Endometrial microvascular endothelial cells (primary cell): ENCODE data around the gene NKX2-1. TPM values are rescaled to one million over a fixed set of nuclear protein-coding genes. Genes with fewer than 3 reads are reported as not detected.
"Not testable (repeated sequence)": the region's sequence is repeated elsewhere in the genome, so short reads cannot be mapped to it uniquely, and the experiment has no call there.

Experiments
- in situ Hi-C: cut with HindIII; loops from 2 replicates; pipeline ENCODE4 v1.10.0; 2017; ENCODE audit warnings: low sequenced_read_pairs, low pct_unique_long_range_greater_than_20kb; ENCODE audit errors: inconsistent ontology term
- total RNA-seq: library from RNA; depleted of rRNA; stranded (reverse); fragments of >200 nt; gene quantifications from one replicate; pipeline ENCODE4 v1.2.3, GENCODE V29; 2015; ENCODE audit errors: inconsistent ontology term

Gene NKX2-1
- total RNA-seq, 1 donor from 2014 or later, result not detected

DNA sequence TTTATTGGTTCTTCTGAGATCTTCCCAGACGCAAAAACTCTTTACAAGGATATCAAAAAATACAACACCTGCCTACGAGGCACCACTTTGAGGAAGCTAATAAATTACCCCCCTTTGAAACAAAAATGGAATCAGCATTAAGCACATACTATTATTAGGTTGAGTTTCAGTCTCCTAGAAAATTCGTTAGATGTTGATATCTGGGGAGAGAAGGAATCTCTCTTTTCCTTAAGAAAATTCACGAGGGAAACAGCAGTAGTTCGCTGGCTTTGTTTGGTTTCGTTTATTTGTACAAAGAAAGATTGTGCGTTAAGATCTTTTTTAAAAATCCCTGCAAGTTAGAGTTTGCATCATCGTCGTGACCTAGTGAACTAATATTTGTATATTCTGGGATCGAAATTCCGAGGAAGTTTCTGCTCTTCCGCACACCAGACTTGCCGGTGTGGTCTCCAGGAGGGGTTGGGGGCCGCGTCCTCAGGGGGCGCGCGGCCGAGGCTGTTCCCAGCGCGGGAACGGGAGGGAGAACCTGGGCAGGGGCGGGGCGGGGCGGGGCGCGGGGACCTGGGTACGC is 12.1 kb downstream of the NKX2-1 start:
- in situ Hi-C loops, result no loop called here

DNA sequence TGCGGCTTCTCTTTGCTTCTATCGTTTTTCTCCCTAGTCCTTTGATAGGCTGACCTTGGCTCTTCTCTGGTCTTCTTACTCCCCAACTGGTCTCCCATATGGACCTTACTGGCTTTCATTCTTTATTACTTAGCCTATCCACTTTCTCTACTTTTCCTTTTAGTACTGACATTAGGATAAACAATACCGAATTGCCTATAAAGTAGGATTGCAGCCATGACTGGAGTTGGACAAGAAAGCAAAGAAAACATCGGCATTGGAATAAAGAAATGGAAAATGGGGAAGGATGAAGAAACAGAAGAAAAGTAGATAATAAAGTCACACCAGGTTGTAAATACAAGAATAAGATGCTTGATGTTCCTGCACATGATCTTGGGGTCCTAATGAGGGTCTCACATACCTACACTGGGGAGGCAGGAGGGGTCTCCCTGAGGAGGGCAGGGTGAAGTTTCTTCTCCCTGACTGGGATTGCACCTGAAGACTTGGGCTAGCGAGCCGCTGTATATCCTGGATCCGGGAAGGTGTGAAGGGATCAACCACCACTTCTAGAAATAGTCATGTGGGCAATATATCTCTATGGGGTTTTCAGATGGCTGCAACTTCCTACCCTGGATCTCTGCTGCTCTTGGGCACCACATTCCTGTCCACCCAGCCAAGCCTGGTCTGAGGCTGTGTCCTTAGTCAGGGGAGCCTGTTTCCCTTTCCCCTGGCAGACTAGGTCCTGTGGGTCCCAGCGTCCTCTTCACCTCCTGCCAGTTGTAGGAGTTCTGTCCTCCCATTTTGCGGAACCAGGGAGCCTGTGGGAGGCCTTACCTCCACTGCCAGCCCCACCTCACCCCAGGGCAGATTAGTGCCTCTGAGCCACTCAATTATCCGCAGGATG is 13.1 kb downstream of the NKX2-1 start:
- in situ Hi-C loops, result no loop called here

DNA sequence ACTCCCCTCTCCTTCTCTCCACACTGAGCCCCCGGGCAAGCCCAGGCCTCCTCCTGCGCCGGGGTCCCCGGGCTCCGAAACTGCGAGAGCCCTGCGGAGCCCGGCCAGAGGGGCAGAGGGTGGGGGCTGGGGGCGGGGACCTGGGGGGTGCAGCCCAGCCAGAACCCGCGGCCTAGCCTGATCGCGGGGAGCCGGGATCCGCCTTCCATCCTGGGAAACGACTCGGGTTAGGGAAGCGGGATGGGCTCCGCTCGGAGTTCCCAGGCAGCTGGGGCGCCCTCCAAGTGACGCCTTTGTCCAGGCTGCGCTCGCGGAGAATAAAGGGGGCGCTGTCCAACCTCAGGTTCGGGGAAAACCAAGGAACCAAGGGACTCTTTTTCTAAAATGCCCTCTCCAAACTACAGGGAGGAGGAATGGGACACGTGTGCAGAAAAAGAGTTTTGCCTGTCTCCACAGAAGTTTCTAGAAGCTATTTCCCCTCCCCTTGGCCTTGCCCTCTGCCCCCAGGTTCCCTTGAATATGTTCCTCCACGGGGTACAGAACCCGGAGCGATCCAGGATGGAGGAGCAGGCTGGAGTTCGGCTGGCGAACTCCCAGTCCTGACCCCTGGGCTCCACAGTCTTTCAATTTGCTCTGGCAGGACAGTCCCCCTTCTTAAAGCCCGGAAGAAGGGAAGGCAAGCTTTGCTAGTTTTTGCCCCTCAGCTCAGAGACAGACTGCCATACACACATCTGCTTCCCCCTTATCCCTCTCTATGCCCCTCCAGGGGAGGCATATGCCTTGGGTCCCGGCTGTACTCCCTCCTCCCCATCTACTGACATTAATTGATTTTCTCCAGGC is 13.9 kb downstream of the NKX2-1 start:
- in situ Hi-C loops, result no loop called here

DNA sequence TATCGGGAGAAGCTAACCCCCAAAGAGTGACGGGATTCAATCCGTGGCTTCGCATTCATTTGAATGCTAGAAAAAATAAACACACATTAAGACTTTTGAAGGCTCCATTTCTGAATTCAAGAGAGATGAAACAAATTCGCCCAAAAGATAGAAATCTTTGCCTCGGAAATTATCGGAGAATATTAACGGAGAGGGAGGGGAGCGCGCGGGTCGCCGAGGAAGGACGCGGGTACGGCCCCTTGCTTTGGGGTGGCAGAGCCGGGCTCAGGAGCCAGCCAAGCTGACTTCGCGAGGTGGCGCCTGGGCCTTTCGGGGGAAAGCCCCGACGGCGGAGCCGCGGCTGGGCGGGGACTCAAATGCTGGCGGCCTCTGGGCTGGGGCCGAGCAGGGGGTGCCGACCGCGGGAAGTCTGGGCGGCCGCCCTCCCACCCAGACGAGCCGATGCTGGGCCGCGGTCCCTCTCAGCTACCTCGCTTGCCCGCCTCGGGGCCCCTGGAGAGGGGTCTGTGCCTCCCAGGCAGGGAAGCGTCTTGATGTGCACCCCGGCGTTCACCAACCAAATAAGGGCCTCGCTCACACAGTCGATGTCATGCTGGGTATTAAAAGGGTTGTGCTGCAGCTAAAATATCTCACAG is 14.7 kb downstream of the NKX2-1 start:
- in situ Hi-C loops, result no loop called here

DNA sequence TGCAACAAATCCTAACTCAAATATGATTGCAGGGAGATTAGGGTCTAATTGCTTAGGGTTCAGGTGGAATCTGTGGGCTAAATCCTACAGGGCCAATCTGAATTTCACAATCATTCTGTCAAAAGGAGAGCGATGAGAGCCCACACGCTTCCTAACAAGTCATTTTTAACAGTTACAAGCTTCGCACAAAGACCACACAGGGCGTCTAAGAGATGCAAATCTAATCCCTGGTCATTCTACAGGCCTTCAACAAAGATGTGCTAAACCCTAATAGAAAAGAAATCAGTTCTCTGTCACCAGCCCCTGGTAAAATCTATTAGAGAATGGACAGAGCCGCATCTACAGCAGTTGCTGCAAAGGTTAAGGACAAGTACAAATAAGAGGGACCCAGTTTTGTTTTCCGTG is 15.3 kb downstream of the NKX2-1 start:
- in situ Hi-C loops, result no loop called here

DNA sequence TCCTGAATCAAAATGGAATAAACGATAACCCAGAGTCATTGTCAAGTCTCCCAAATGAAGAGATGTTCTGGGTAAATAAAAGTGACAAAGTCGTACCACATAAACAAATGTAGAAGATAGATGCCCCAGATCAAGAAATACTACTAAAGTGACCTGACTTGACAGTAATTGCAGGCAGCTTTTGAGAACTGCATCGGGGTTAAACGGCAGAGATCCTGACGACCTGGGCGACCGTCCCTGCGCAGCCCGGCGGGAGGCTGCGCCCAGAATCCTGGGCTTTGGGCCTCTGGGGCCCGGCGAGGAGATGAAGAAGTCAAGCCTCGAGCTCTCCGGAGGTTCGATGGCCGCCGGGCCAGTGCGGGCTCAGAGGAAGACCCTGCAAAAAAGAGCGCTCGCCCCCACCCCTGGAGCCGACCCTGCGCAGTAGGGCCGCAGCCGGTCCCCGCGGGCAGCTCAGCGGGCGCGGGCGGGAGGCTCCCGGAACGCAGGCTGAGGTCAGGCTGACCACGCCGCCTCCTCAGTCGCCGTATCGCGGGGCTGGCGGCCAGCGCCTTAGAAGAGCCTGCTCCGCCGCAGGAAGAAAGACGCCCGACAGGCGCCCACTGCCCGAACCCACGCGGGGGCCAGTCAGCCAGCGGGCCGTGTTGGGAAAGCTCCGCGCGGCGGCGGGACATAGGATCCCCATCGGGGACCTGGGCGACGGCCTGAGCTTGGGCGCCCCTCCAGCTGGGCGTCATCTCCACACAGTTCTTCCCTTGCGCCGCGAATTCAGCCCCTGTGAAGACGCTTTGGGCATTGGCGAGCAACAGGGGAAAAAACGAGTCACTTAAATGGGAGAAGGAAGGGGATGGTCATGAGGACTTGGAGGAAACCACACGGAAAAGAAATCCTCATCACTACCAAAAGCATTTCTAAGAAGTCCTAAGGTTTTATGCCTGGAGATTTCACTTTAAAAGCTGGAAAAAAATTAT is 16.0 kb downstream of the NKX2-1 start:
- in situ Hi-C loops, result no loop called here

DNA sequence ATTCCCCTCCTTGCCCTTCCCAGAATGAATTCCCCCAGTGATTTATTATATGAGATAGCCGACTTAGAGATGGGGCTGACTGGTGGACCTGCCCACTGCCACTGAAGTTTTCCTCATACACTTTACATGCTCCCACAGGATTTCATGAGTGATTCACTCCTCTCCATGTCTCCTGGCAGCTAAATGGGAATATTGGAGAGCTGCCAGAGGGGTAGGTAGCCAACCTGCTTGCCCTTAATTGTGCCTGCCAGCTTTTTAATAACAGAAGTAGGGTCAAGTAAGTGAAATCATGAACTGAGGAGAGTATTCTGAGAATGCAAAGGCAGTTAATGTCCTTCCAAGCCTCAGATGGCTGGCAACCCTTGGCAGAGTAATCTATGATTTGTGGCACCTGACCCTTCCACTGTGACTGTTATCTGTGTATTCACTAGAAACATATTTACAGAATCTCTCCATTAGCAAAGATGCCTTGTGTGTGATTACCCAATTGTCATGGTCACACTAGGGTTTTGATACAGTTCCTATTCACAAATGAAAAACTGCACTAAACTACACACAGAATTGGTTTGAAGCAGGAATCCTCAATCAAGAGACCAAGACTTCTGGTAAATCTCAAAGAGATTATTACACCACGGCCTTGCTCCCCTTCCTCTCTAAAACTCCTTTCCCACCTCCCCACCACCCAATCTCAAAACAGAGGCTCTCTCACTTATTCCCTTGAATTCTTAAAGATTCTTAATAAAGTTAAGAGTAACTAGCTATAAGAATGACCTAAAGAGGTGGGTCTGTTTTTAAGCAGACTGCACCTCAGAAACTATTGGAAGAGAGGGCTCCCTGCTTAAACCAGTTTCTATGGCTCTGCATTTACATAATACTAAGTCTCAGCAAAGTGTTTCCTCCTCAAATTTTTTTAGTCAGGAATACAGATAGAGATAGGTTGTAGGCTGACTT is 17.2 kb downstream of the NKX2-1 start:
- in situ Hi-C loops, result no loop called here

DNA sequence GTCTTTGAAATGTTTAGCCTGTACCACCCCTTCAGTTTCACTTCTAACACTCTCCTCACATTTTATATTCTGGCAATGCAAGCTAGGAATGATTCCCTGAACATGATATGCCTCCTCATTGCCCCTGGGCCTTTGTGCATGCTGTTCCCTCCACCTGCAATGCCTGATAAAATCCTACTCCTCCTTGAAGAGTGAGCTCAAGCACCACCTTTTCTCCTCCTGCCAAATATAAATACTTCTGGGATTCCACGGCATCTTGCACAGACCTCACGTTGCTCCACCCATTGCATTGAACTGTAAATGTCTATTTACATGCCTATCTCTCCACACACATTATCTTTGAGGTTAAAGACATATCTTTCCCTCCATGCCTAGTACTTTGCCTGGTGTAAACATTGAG is 21.1 kb downstream of the NKX2-1 start:
- in situ Hi-C loops, result no loop called here

DNA sequence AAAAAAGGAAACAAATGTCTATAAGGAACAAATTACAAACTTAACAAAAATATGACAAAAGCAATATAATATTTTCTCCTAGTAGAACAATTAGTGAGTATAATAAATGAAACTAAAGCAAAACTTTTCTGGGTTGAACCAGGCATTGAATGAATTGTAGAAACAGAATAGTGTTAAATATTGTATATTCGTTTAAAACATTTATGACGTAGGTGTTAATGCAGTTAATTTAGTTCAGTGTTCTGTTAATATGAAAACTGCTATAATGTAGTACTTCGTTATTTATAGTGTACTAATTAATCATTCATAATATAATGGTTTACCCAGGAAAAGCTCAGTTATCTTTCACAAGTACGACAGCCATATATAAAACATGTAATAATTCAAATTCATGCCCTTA is 23.7 kb downstream of the NKX2-1 start:
- in situ Hi-C loops, result no loop called here

DNA sequence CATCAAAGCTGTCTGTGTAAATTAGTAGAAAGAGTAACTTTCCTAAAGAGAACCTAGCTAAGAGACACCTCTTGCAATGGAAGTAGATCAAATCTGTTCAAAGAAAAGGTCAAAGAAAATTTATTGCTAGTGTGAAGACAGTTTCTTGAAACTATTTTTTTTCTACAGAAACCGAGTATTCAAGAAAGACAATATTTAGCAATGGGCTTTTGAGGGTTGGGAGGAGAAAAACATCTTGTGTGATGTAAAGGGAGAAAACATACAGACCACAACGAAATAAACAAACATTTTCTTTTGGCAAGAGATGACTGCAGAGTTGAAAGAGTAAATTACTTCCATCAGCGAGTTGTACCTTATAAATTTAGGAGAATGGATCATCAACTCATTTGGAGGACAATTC is 24.4 kb downstream of the NKX2-1 start:
- in situ Hi-C loops, result no loop called here

DNA sequence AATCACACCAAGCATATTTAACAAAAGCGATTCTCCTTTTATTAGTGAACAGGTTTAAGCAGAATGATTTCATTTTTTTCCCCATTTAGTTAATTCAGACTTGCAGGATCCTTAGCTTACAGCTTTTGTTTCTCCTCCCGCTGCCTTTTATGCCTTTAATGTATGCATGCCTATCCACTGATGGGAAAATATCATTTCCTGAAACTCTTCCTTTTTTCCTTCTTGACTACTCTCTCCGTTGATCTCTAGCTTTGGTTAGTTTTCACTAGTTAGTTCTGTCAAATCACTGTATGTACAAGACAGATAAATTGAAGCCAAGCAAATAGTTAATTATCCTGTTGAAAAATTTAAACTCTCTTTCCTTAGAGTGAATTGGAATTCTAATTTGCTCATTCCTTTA is 26.3 kb downstream of the NKX2-1 start:
- in situ Hi-C loops, result no loop called here

DNA sequence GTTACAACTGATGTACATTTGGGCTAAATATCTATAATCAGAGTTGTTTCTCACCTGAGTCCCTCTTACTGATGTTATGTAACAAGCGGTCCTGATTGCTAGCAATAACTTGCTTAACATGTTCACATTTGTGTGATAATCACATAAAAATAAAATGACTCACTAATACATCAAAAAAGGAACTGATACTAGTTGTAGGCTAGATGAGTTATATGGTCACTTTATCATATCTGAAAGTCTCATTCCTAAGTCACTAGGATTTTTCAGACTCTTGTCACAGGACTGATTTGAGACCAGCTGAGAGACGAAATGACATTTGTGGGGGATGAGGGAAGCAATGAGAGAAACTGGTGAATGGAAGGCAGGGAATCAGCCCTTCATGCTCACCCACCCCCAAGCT is 34.3 kb downstream of the NKX2-1 start:
- in situ Hi-C loops, result no loop called here

DNA sequence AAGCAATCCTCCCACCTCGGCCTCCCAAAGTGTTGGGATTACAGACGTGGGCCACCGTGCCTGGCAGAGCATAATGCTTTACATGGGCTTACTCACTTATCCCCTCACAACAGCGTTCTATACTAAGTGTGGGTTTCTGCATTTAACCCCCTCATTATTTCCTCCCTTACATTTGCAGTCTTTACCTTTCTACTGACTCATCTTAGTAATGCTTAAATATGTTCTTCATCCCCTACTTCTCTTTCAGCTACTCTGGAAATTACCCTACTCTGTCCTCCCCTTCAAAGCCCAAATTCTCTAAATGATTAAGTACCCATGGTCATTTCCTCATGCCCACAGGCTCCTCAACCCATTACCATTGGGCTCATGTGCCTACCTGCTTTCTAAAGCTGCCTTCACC is 40.7 kb downstream of the NKX2-1 start:
- in situ Hi-C loops, result no loop called here

DNA sequence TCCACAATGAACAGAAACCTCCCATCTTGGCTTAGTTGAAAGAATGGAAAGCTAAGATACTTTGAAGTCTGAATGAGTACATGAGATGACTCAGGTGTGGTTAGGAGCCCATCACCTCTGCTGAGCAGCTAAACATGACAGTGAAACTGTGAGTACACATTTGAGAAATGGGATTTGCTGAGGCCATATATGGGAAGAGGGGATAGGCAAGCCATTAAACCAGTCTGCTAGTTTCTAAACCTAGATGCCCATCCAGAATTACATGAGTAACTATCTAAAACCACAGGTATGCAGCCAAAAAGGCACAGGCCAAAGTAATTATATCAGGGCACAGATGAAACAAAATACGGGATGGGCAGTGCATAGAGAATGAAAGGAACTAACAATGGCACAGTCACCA is 41.2 kb downstream of the NKX2-1 start:
- in situ Hi-C loops, result no loop called here

DNA sequence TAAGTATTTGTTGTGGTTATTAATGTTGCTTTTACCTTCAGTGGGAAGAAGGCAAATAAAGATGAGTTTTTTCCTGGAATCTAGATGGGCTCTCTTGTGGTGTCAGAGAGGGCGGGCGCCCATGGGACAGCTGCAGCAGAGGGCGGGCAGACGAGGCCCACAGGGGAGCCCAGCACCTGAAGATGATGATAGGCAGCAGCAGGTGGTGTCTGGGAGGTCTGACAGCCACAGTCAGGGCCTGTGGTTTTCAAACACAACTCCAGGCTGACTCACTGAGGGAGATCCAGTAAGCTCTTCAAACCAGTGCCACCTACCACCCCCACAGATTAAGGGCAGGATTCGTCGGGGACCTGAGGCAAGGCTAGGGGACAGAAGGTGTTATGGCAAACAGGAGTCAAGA is 42.8 kb downstream of the NKX2-1 start:
- in situ Hi-C loops, result no loop called here

DNA sequence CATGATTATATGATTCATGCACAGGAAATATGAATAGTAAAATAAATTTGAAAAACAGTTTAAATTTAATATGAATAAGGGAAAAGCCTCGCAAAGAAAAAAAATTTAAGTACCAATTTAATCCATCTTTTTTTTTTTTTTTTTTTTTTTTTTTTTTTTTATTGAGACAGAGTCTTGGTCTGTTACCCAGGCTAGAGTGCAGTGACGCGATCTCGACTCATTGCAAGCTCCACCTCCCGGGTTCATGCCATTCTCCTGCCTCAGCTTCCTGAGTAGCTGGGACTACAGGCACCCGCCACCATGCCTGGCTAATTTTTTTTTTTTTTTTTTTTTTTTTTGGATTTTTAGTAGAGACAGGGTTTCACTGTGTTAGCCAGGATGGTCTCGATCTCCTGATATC is 44.0 kb downstream of the NKX2-1 start:
- in situ Hi-C loops, result not testable (repeated sequence)

DNA sequence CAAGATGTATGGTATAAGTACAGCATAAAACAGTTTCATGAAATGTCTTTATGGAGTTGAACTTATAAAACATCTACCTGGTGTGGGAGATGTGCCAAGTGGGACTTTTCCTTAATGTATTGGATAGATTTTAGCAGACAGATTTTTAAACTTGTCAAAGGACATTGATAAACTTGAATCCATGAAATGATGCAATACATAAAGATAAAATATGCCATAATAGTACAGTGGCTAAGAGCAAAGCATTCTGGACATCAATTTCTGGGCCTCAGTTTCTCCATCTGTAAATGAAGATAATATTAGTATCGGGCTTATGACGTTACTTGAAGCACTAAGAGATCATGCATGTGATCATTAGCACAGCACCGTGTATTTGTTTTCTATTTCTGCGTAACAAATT is 45.4 kb downstream of the NKX2-1 start:
- in situ Hi-C loops, result no loop called here
